ENCODE measurements around the gene C2orf68.

- TF ChIP-seq ZNF416 (tag by site-specific recombination; IDR thresholded peaks at IDR 0.05) (no peak), TCF7L2 (IDR thresholded peaks at IDR 0.05; ENCODE audit: borderline replicate concordance, low read depth, low read length) (no peak), ZNF132 (tag by site-specific recombination; IDR thresholded peaks at IDR 0.05; ENCODE audit: borderline replicate concordance) (no peak), BCL11B (tag by site-specific recombination; IDR thresholded peaks at IDR 0.05; ENCODE audit: low read depth) (no peak), ZNF280D (tag by site-specific recombination; IDR thresholded peaks at IDR 0.05) (no peak), ZNF707 (tag by site-specific recombination; IDR thresholded peaks at IDR 0.05) (no peak), BCL11A (tag by site-specific recombination; IDR thresholded peaks at IDR 0.05; ENCODE audit: low read depth) (no peak), CTCF (tag by site-specific recombination; IDR thresholded peaks at IDR 0.05) (no peak)
- TF ChIP-seq, protein P1, sequence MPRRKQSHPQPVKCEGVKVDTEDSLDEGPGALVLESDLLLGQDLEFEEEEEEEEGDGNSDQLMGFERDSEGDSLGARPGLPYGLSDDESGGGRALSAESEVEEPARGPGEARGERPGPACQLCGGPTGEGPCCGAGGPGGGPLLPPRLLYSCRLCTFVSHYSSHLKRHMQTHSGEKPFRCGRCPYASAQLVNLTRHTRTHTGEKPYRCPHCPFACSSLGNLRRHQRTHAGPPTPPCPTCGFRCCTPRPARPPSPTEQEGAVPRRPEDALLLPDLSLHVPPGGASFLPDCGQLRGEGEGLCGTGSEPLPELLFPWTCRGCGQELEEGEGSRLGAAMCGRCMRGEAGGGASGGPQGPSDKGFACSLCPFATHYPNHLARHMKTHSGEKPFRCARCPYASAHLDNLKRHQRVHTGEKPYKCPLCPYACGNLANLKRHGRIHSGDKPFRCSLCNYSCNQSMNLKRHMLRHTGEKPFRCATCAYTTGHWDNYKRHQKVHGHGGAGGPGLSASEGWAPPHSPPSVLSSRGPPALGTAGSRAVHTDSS (tag by site-specific recombination; IDR thresholded peaks at IDR 0.05), result no peak
- TF ChIP-seq, protein P2, sequence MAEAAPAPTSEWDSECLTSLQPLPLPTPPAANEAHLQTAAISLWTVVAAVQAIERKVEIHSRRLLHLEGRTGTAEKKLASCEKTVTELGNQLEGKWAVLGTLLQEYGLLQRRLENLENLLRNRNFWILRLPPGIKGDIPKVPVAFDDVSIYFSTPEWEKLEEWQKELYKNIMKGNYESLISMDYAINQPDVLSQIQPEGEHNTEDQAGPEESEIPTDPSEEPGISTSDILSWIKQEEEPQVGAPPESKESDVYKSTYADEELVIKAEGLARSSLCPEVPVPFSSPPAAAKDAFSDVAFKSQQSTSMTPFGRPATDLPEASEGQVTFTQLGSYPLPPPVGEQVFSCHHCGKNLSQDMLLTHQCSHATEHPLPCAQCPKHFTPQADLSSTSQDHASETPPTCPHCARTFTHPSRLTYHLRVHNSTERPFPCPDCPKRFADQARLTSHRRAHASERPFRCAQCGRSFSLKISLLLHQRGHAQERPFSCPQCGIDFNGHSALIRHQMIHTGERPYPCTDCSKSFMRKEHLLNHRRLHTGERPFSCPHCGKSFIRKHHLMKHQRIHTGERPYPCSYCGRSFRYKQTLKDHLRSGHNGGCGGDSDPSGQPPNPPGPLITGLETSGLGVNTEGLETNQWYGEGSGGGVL (tag by site-specific recombination; IDR thresholded peaks at IDR 0.05), result no peak
- TF ChIP-seq, protein P3, sequence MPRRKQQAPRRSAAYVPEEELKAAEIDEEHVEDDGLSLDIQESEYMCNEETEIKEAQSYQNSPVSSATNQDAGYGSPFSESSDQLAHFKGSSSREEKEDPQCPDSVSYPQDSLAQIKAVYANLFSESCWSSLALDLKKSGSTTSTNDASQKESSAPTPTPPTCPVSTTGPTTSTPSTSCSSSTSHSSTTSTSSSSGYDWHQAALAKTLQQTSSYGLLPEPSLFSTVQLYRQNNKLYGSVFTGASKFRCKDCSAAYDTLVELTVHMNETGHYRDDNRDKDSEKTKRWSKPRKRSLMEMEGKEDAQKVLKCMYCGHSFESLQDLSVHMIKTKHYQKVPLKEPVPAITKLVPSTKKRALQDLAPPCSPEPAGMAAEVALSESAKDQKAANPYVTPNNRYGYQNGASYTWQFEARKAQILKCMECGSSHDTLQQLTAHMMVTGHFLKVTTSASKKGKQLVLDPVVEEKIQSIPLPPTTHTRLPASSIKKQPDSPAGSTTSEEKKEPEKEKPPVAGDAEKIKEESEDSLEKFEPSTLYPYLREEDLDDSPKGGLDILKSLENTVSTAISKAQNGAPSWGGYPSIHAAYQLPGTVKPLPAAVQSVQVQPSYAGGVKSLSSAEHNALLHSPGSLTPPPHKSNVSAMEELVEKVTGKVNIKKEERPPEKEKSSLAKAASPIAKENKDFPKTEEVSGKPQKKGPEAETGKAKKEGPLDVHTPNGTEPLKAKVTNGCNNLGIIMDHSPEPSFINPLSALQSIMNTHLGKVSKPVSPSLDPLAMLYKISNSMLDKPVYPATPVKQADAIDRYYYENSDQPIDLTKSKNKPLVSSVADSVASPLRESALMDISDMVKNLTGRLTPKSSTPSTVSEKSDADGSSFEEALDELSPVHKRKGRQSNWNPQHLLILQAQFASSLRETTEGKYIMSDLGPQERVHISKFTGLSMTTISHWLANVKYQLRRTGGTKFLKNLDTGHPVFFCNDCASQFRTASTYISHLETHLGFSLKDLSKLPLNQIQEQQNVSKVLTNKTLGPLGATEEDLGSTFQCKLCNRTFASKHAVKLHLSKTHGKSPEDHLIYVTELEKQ (tag by site-specific recombination; IDR thresholded peaks at IDR 0.05; ENCODE audit: borderline replicate concordance), result no peak
These were observed 11.7 kb downstream of the C2orf68 start for GRCh38 chr2:85600235-85600575.

Data from HEK293 (cell line).